Neural cell (in vitro differentiated cells): ENCODE measurements around the gene RMDN2.

ENCODE experiments used
- CTCF ChIP-seq: fragments of 450-650 bp; IDR thresholded peaks from 2 replicates; pipeline ENCODE4 v1.5.1; 2014; ENCODE audit warnings: antibody characterized with exemption, mild to moderate bottlenecking, moderate library complexity; ENCODE audit not compliant: poor library complexity, severe bottlenecking
- SMC3 ChIP-seq: fragments of 450-650 bp; conservative IDR thresholded peaks from 2 replicates; pipeline ENCODE4 v1.6.1; 2014; ENCODE audit warnings: antibody characterized with exemption, mild to moderate bottlenecking, moderate library complexity; ENCODE audit not compliant: poor library complexity

GRCh38 chr2:37976411-37976810, 51.3 kb downstream of the RMDN2 start:
- TF ChIP-seq CTCF: no peak
- TF ChIP-seq SMC3: no peak
